ENCODE data around the gene MLN. TPM values are rescaled to one million over a fixed set of nuclear protein-coding genes. Genes with fewer than 3 reads are reported as not detected.

The MLN gene
- total RNA-seq, 1 donor from 2014 or later: not detected

GRCh38 chr6:33827546-33828451 is 24.0 kb upstream of the MLN start:
- intact Hi-C loops (cut with micrococcal nuclease): no loop called here
- Histone ChIP-seq H3K4me3 (no peak overlapping the region), H3K27me3 (ENCODE audit: low read depth) (peaks cover 74% of the 10 kb centered on the region), H3K36me3 (no peaks in the 10 kb centered on the region), H3K4me1 (peaks cover 14% of the 10 kb centered on the region), H3K27ac (replicated peaks) (no peak overlapping the region), H3K9me3 (replicated peaks) (no peaks in the 10 kb centered on the region)
- no peak for TF ChIP-seq CTCF (IDR thresholded peaks at IDR 0.05; ENCODE audit: borderline replicate concordance)
- no peak for DNase-seq

- no peaks in the 10 kb centered on the region for H3K9me3 ChIP-seq (replicated peaks)
- no peak overlapping the region for H3K4me3 ChIP-seq
- H3K36me3 ChIP-seq: no peaks in the 10 kb centered on the region
- peaks cover 80% of the 10 kb centered on the region for H3K27me3 ChIP-seq (ENCODE audit: low read depth)
- H3K27ac ChIP-seq (replicated peaks): no peak overlapping the region
- intact Hi-C loops (cut with micrococcal nuclease): no loop called here
- no peak for TF ChIP-seq CTCF (IDR thresholded peaks at IDR 0.05; ENCODE audit: borderline replicate concordance)
- DNase-seq: no peak
- H3K4me1 ChIP-seq: peaks cover 14% of the 10 kb centered on the region
These were observed 22.7 kb upstream of the MLN start for GRCh38 chr6:33826537-33826936.

- intact Hi-C loops (cut with micrococcal nuclease): no loop called here
- TF ChIP-seq CTCF (IDR thresholded peaks at IDR 0.05; ENCODE audit: borderline replicate concordance): no peak
- Histone ChIP-seq H3K4me1 (peaks cover 14% of the 10 kb centered on the region), H3K4me3 (no peak overlapping the region), H3K27me3 (ENCODE audit: low read depth) (peaks cover 79% of the 10 kb centered on the region), H3K9me3 (replicated peaks) (no peaks in the 10 kb centered on the region), H3K27ac (replicated peaks) (no peak overlapping the region), H3K36me3 (no peaks in the 10 kb centered on the region)
- no peak for DNase-seq
These were observed 20.8 kb upstream of the MLN start for GRCh38 chr6:33824461-33825154.

- Histone ChIP-seq H3K9me3 (replicated peaks) (no peaks in the 10 kb centered on the region), H3K36me3 (no peaks in the 10 kb centered on the region), H3K27ac (replicated peaks) (no peak overlapping the region), H3K27me3 (ENCODE audit: low read depth) (peaks cover 87% of the 10 kb centered on the region), H3K4me1 (peaks cover 10% of the 10 kb centered on the region), H3K4me3 (no peak overlapping the region)
- intact Hi-C loops (cut with micrococcal nuclease): no loop called here
- DNase-seq: no peak
- no peak for TF ChIP-seq CTCF (IDR thresholded peaks at IDR 0.05; ENCODE audit: borderline replicate concordance)
These were observed 20.0 kb upstream of the MLN start for GRCh38 chr6:33823806-33824205.

- no peaks in the 10 kb centered on the region for H3K4me1 ChIP-seq
- peaks cover 94% of the 10 kb centered on the region for H3K27me3 ChIP-seq (ENCODE audit: low read depth)
- H3K36me3 ChIP-seq: no peaks in the 10 kb centered on the region
- H3K4me3 ChIP-seq: no peak overlapping the region
- no peak overlapping the region for H3K27ac ChIP-seq (replicated peaks)
- no peak for TF ChIP-seq CTCF (IDR thresholded peaks at IDR 0.05; ENCODE audit: borderline replicate concordance)
- intact Hi-C loops (cut with micrococcal nuclease): no loop called here
- H3K9me3 ChIP-seq (replicated peaks): no peaks in the 10 kb centered on the region
- no peak for DNase-seq
These were observed 19.0 kb upstream of the MLN start for GRCh38 chr6:33822575-33823395.
